Esophagus muscularis mucosa (tissue), 4 donors: ENCODE results near the gene APLP2.

Source experiments
- CTCF ChIP-seq, 3 experiments: fragments of 200-600 bp in 2 of 3; fragments of 450-650 bp in 1 of 3; sonication (generic) in 2 of 3; IDR thresholded peaks; one replicate each; pipeline ENCODE4 v1.5.1; 2017 to 2019; ENCODE audit warnings: antibody characterized with exemption in 3 of 3, mild to moderate bottlenecking in 2 of 3, moderate library complexity in 1 of 3
- EP300 ChIP-seq: sonication (generic); formaldehyde crosslinking; IDR thresholded peaks from one replicate; pipeline ENCODE4 v1.6.1; 2017; ENCODE audit warnings: antibody characterized with exemption
- POLR2A ChIP-seq: fragments of 450-650 bp; IDR thresholded peaks from one replicate; pipeline ENCODE4 v1.6.1; 2017; ENCODE audit warnings: antibody characterized with exemption, moderate library complexity, mild to moderate bottlenecking, low read depth
- POLR2AphosphoS5 ChIP-seq, 2 donors: sonication (generic); formaldehyde crosslinking; IDR thresholded peaks; one replicate each; pipeline ENCODE4 v1.6.1; 2017; ENCODE audit warnings: antibody characterized with exemption in 2 of 2

DNA sequence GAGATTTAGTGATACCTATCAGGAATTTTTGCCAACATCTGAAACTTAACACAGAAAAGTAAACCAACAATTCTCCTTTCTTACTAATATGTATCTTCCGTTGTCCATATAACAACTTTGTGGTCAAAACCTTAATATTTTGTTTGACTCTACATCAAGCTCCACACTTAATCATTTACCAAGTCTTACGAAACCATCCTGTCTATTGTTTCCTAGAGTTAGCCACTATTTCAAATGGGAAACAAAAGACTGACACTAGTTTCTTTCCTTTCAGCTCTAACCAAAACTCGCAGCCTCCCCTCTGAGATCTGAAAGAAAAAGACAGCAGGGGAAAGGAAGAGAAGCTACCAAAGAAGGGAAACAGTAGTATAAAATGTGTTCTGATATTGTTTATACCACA, 40.6 kb upstream of the APLP2 start:
- TF ChIP-seq CTCF (IDR thresholded peaks at IDR 0.05): no peak
- no peak for TF ChIP-seq POLR2A
- TF ChIP-seq EP300: no peak
- no peak for TF ChIP-seq POLR2AphosphoS5 (IDR thresholded peaks at IDR 0.05)
